Activated CD8-positive, alpha-beta memory T cell treated with anti-CD3 and anti-CD28 coated beads, Interleukin-2, amount 10 ng/mL, durations not matched to agents 7 days and 5 days (primary cell): ENCODE measurements around the gene OR2T1. TPM values are rescaled to one million over a fixed set of nuclear protein-coding genes. Genes with fewer than 3 reads are reported as not detected.

Experiments
- ATAC-seq: fragments of 150-1000 bp; cut with Tn5 transposase; one replicate; pipeline ENCODE4 v1.10.0; 2021; ENCODE audit warnings: moderate library complexity
- CTCF ChIA-PET: fragments of 350-600 bp; sonication (Branson Sonifier 250); formaldehyde crosslinking; loops from one replicate; lab custom pipeline; 2021; ENCODE audit warnings: antibody characterized with exemption; lab: Charles Lee
- DNase-seq: peaks from one replicate; pipeline ENCODE4 v3.0.0-alpha.2; 2020
- H3K27ac Mint-ChIP-seq: one replicate; pipeline ENCODE4 v1.8.0; 2021; ENCODE audit warnings: mild to moderate bottlenecking, mixed read lengths
- H3K27me3 Mint-ChIP-seq: one replicate; pipeline ENCODE4 v1.8.0; 2021; ENCODE audit warnings: mixed read lengths
- H3K36me3 Mint-ChIP-seq: one replicate; pipeline ENCODE4 v1.8.0; 2021; ENCODE audit warnings: mild to moderate bottlenecking, mixed read lengths
- H3K4me1 Mint-ChIP-seq: one replicate; pipeline ENCODE4 v1.8.0; 2021; ENCODE audit warnings: mixed read lengths
- H3K4me3 Mint-ChIP-seq: one replicate; pipeline ENCODE4 v1.8.0; 2021; ENCODE audit warnings: mild to moderate bottlenecking, moderate library complexity, mixed read lengths
- H3K9me3 Mint-ChIP-seq: one replicate; pipeline ENCODE4 v1.8.0; 2022; ENCODE audit warnings: low read depth, mixed read lengths
- total RNA-seq, 2 experiments: library from RNA; stranded (reverse); gene quantifications; one replicate each; pipeline ENCODE4 v1.2.3, GENCODE V29; 2021

The OR2T1 gene
- not detected for total RNA-seq

- Mint-ChIP-seq H3K4me1 (peaks cover 10% of the 10 kb centered on the region), H3K36me3 (no peaks in the 10 kb centered on the region), H3K9me3 (peaks cover 3% of the 10 kb centered on the region), H3K27ac (no peak within 1 kb of the TSS), H3K27me3 (no peaks in the 10 kb centered on the region), H3K4me3 (no peak within 1 kb of the TSS)
- ATAC-seq = no peak
- CTCF ChIA-PET = no interaction called here
- no peak for DNase-seq
Measured at GRCh38 chr1:248402748-248403147, at the start of gene OR2T1. Gene OR2T1, plus strand, starts transcription at chr1:248403048. Its CDS starts 3,100 bp downstream, at chr1:248406148.

- H3K9me3 Mint-ChIP-seq = no peaks in the 10 kb centered on the region
- DNase-seq = no peak
- no peak overlapping the region for H3K27ac Mint-ChIP-seq
- ATAC-seq = no peak
- H3K27me3 Mint-ChIP-seq = no peaks in the 10 kb centered on the region
- no peak overlapping the region for H3K4me3 Mint-ChIP-seq
- CTCF ChIA-PET = no interaction called here
- no peaks in the 10 kb centered on the region for H3K4me1 Mint-ChIP-seq
- H3K36me3 Mint-ChIP-seq = no peaks in the 10 kb centered on the region
Measured at GRCh38 chr1:248359415-248359814, 43.4 kb upstream of the OR2T1 start.

DNA sequence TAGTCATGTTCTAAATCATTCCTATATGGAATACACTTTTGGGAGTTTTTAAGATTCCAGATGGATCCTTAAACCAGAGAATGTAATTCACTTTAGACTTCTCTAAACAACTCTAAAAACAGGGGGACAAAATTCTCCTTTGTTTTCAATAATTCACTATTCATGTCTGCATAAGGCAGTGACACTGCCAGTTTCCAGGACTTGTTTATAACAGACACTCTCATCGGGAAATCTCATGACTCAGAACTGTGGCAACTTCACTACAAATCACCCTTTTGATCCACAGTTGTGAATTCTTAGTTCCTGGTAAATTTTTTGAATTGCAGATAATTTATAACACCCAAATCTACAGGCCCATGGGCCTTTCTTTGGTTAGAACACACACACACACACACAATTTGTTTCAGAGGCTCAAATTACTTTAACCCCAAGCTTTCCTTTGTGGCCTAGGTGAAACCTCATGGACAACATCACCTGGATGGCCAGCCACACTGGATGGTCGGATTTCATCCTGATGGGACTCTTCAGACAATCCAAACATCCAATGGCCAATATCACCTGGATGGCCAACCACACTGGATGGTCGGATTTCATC, 41.6 kb upstream of the OR2T1 start, which contains the start of gene OR2T4:
Gene OR2T4, plus strand, starts transcription at position 545 of the 595 bp plus-strand sequence. Its CDS starts 0 bp downstream, at position 545.
- H3K4me1 Mint-ChIP-seq = no peaks in the 10 kb centered on the region
- CTCF ChIA-PET = no interaction called here
- H3K36me3 Mint-ChIP-seq = no peaks in the 10 kb centered on the region
- H3K27ac Mint-ChIP-seq = no peak within 1 kb of the TSS
- H3K27me3 Mint-ChIP-seq = no peaks in the 10 kb centered on the region
- DNase-seq (no peak), ATAC-seq (no peak)
- no peaks in the 10 kb centered on the region for H3K9me3 Mint-ChIP-seq
- no peak within 1 kb of the TSS for H3K4me3 Mint-ChIP-seq

DNA sequence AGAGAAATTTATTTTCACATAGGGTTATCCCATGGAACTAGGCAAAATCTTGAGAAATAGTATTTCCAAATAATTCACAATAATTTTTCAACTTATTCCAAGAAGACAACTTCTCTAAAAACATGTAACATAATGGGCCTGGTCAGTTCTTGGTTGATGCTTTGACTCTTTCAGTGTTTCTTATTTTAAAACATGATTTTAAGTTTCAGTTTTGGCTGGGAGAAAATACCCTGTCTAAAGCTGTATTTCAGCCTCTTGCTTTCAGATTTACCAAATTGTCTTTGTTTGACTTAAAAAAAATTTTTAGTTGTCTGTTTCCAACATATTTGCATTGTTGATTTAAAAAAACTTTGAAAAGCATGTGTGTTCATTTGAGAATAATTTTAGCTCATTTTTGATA, 36.2 kb upstream of the OR2T1 start:
- no peaks in the 10 kb centered on the region for H3K36me3 Mint-ChIP-seq
- CTCF ChIA-PET = no interaction called here
- H3K27me3 Mint-ChIP-seq = no peaks in the 10 kb centered on the region
- no peak overlapping the region for H3K27ac Mint-ChIP-seq
- H3K4me3 Mint-ChIP-seq = no peak overlapping the region
- ATAC-seq = no peak
- no peaks in the 10 kb centered on the region for H3K4me1 Mint-ChIP-seq
- DNase-seq = no peak
- H3K9me3 Mint-ChIP-seq = peaks cover 2% of the 10 kb centered on the region

DNA sequence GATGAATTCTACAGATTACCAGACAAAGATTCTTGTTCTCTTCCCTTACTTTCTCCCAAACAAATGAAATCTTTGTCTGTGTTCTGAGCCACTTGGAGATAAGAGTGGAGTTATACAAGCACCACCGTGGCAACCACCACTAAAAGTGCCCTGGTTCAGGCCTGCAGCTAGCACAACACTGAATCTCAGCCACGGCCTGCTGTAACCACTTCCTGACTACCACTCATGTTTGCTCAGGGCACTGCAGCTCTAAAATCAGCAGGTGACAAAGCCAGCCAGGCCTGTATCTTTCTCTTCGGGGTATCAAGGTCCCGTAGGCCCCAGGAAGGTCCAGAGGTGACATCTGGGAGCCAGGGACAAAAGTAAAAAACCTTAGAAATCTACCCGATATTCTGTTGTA, 30.5 kb upstream of the OR2T1 start:
- no peak overlapping the region for H3K4me3 Mint-ChIP-seq
- H3K36me3 Mint-ChIP-seq = no peaks in the 10 kb centered on the region
- no peaks in the 10 kb centered on the region for H3K4me1 Mint-ChIP-seq
- H3K27me3 Mint-ChIP-seq = no peaks in the 10 kb centered on the region
- ATAC-seq (no peak), DNase-seq (no peak)
- CTCF ChIA-PET = no interaction called here
- H3K9me3 Mint-ChIP-seq = peaks cover 2% of the 10 kb centered on the region
- no peak overlapping the region for H3K27ac Mint-ChIP-seq

- H3K9me3 Mint-ChIP-seq = peaks cover 2% of the 10 kb centered on the region
- ATAC-seq = no peak
- no peak overlapping the region for H3K4me3 Mint-ChIP-seq
- H3K4me1 Mint-ChIP-seq = no peaks in the 10 kb centered on the region
- no peaks in the 10 kb centered on the region for H3K27me3 Mint-ChIP-seq
- CTCF ChIA-PET = no interaction called here
- no peak overlapping the region for H3K27ac Mint-ChIP-seq
- no peaks in the 10 kb centered on the region for H3K36me3 Mint-ChIP-seq
- DNase-seq = no peak
Measured at GRCh38 chr1:248373761-248374160, 29.1 kb upstream of the OR2T1 start.

DNA sequence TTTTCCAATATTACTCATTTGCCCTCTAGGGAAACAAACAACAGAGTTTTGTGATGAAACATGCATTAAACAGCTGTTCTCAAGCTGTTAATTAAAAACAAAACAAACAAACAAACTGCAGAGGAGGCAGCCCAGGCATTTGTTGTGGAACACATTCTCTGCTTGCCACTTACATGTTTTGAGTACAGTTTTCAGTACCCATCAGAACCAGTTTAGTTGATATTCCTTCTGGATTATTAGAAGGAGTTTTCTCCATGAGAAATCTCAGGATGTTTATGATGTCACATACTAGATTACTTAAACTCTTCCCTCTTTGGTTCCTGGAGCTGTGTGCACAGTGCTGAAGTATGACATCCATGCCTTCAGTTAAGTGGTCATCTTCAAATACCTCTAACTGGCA, 27.4 kb upstream of the OR2T1 start, which contains the start of gene OR2T6:
Gene OR2T6, plus strand, starts transcription at position 301 of the 400 bp plus-strand sequence. CDS start 11,863 bp downstream, outside the sequence.
- Mint-ChIP-seq H3K36me3 (no peaks in the 10 kb centered on the region), H3K4me3 (no peak within 1 kb of the TSS), H3K27ac (no peak within 1 kb of the TSS), H3K9me3 (no peaks in the 10 kb centered on the region), H3K27me3 (no peaks in the 10 kb centered on the region), H3K4me1 (no peaks in the 10 kb centered on the region)
- DNase-seq (no peak), ATAC-seq (no peak)
- CTCF ChIA-PET = no interaction called here

DNA sequence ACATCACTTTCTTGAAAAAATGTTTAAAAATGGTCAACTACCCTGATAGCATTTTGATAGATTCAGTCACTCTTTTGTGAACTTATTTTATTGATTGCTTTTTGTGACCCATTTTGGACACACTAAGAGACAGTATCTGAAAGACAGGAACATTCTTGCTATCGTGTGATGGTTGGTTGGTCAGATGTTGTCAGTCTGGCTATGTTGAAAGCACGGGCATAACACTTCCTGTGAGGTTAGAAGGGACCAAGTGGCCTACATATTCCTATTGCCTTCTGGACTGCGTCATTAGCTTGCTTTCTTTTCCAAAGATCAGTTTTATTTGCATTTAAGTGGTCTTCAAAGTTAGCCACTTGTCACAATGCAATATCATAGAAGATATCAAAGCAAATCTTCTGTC, 25.9 kb upstream of the OR2T1 start:
- H3K4me3 Mint-ChIP-seq = no peak overlapping the region
- no peaks in the 10 kb centered on the region for H3K4me1 Mint-ChIP-seq
- H3K36me3 Mint-ChIP-seq = no peaks in the 10 kb centered on the region
- CTCF ChIA-PET = no interaction called here
- H3K27ac Mint-ChIP-seq = no peak overlapping the region
- no peaks in the 10 kb centered on the region for H3K27me3 Mint-ChIP-seq
- DNase-seq (no peak), ATAC-seq (no peak)
- no peaks in the 10 kb centered on the region for H3K9me3 Mint-ChIP-seq

GRCh38 chr1:248380854-248381253, 22.0 kb upstream of the OR2T1 start:
- Mint-ChIP-seq H3K36me3 (no peaks in the 10 kb centered on the region), H3K9me3 (no peaks in the 10 kb centered on the region), H3K4me3 (no peak overlapping the region), H3K27ac (no peak overlapping the region), H3K4me1 (no peaks in the 10 kb centered on the region), H3K27me3 (no peaks in the 10 kb centered on the region)
- CTCF ChIA-PET = no interaction called here
- DNase-seq = no peak
- no peak for ATAC-seq

- CTCF ChIA-PET = no interaction called here
- H3K27ac Mint-ChIP-seq = no peak overlapping the region
- ATAC-seq = no peak
Measured at GRCh38 chr1:248388426-248388825, 14.4 kb upstream of the OR2T1 start.

DNA sequence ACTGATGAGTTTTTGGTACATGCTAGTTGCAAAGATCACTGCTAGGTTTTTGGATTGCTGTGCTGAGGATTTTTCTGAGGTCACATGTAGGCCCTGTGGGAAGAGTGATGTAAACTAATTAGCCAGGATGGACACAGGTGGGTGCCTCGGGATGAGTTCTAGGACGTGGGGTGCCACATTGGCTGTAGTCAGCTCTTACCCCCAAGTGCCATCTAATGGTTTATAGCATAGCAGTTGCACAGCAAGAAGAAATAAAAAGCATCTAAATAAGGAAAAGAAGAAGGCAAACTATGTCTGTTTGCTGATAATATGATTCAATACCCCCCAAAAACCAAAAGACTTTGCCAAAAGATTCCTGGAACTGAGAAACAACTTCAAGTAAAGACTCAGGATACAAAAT, 9.8 kb upstream of the OR2T1 start:
- no peaks in the 10 kb centered on the region for H3K9me3 Mint-ChIP-seq
- no peaks in the 10 kb centered on the region for H3K36me3 Mint-ChIP-seq
- ATAC-seq = no peak

More at GRCh38 chr1:248388426-248388825, 14.4 kb upstream of the OR2T1 start:
- no peak for DNase-seq
- Mint-ChIP-seq H3K9me3 (no peaks in the 10 kb centered on the region), H3K36me3 (no peaks in the 10 kb centered on the region), H3K4me3 (no peak overlapping the region), H3K4me1 (no peaks in the 10 kb centered on the region), H3K27me3 (no peaks in the 10 kb centered on the region)

GRCh38 chr1:248404024-248404423, 1.2 kb downstream of the OR2T1 start:
- no peaks in the 10 kb centered on the region for H3K36me3 Mint-ChIP-seq
- H3K4me1 Mint-ChIP-seq = peaks cover 10% of the 10 kb centered on the region
- CTCF ChIA-PET = interaction anchor here (0.7 to 1.9 kb wide), 3 partner anchors 282 to 404 kb away, joined by 3 to 6 read pairs (median 6); no protein-coding TSS in a partner anchor
- no peak for ATAC-seq
- H3K9me3 Mint-ChIP-seq = peaks cover 3% of the 10 kb centered on the region
- no peaks in the 10 kb centered on the region for H3K27me3 Mint-ChIP-seq
- no peak overlapping the region for H3K4me3 Mint-ChIP-seq
- no peak for DNase-seq
- no peak overlapping the region for H3K27ac Mint-ChIP-seq

More for the DNA sequence above, 9.8 kb upstream of the OR2T1 start:
- Mint-ChIP-seq H3K27ac (no peak overlapping the region), H3K4me3 (no peak overlapping the region), H3K4me1 (no peaks in the 10 kb centered on the region), H3K27me3 (peaks cover 2% of the 10 kb centered on the region)
- DNase-seq = no peak
- CTCF ChIA-PET = no interaction called here

- Mint-ChIP-seq H3K27ac (no peak overlapping the region), H3K4me1 (peaks cover 10% of the 10 kb centered on the region), H3K36me3 (no peaks in the 10 kb centered on the region), H3K27me3 (no peaks in the 10 kb centered on the region), H3K9me3 (peaks cover 11% of the 10 kb centered on the region), H3K4me3 (no peak overlapping the region)
- DNase-seq (no peak), ATAC-seq (no peak)
- CTCF ChIA-PET = no interaction called here
Measured at GRCh38 chr1:248406721-248407692, 4.2 kb downstream of the OR2T1 start.

DNA sequence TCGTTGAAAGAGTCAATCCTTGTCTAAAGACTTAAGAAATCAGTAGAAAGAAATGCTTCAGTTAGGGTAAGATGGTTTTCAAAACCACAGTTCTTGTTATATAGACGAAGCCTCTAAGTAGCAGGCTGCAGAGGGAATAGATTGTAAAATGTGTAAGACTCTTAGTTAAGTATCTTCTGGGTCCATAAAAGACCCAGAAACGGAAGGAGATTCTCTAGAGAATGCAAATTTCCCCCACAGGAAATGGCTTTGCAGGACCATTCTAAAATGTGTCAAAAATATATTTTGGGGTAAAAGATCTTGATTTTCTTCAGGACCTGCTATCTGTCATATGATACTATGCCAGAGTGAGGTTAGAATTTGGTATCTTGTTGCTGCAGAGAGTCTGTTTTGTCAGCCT, 13.4 kb downstream of the OR2T1 start:
- CTCF ChIA-PET = no interaction called here
- Mint-ChIP-seq H3K4me3 (no peak overlapping the region), H3K4me1 (no peaks in the 10 kb centered on the region), H3K27ac (no peak overlapping the region), H3K9me3 (peaks cover 11% of the 10 kb centered on the region), H3K36me3 (no peaks in the 10 kb centered on the region), H3K27me3 (no peaks in the 10 kb centered on the region)
- DNase-seq (no peak), ATAC-seq (no peak)
